K562 (cell line): ENCODE results near the gene KCNN3. TPM values are rescaled to one million over a fixed set of nuclear protein-coding genes. Genes with fewer than 3 reads are reported as not detected.

ENCODE experiments used
- ATAC-seq: fragments of 200-7000 bp; cut with Tn5 transposase; 3 replicates; pipeline ENCODE4 v1.9.1; 2020; ENCODE audit warnings: moderate library complexity
- BruUV-seq: library from RNA; stranded (reverse); fragments of 400-500 nt; replicated peaks from 2 replicates; lab custom pipeline; 2021; lab: Mats Ljungman, UMichigan
- CTCF ChIA-PET: fragments of 300-600 bp; formaldehyde crosslinking; extraction: SDS; loops from one replicate; lab custom pipeline; 2021; ENCODE audit warnings: low intra/inter-chr PET ratio; lab: Yijun Ruan, JAX
- POLR2A ChIA-PET: fragments of 300-600, 350-650 bp; sonication (Branson Sonifier 250); formaldehyde crosslinking; extraction: SDS; loops from one replicate; lab custom pipeline; 2021; ENCODE audit warnings: antibody characterized with exemption, inconsistent platforms; lab: Yijun Ruan, JAX
- DNase-seq, 4 experiments: peaks; one replicate each; pipeline versions ENCODE4 v3.0.0 to v3.0.0-alpha.2; 2011 to 2018; ENCODE audit warnings: low spot score in 3 of 4, mixed read lengths in 3 of 4; ENCODE audit errors: extremely low read depth in 1 of 4
- FAIRE-seq: peaks from 2 replicates; lab custom pipeline; 2011; peaks lifted over from hg19 to GRCh38; lab: Jason Lieb, UNC
- H2AFZ ChIP-seq: 2 replicates; pipeline ENCODE4 v1.6.0; 2011; ENCODE audit warnings: low read depth, low read length, control low read depth, inconsistent platforms
- H3K27ac ChIP-seq: fragments of 200-600 bp; 3 replicates; pipeline ENCODE4 v1.8.0; 2011; ENCODE audit warnings: low read depth, mild to moderate bottlenecking, control low read depth, inconsistent platforms, low read length, moderate library complexity, mixed read lengths; ENCODE audit errors: extremely low read depth
- H3K27me3 ChIP-seq, 2 experiments: fragments of 300-600 bp in 1 of 2; 2 replicates in 1 of 2; 3 replicates in 1 of 2; pipeline versions ENCODE4 v1.6.0 to v1.8.0; 2011; ENCODE audit warnings: inconsistent platforms in 2 of 2, low read length in 2 of 2, mild to moderate bottlenecking in 1 of 2, mixed read lengths in 1 of 2, moderate library complexity in 1 of 2; ENCODE audit not compliant: control insufficient read depth in 2 of 2, insufficient read depth in 2 of 2
- H3K36me3 ChIP-seq: fragments of 300-600 bp; 3 replicates; pipeline ENCODE4 v1.8.0; 2011; ENCODE audit warnings: mild to moderate bottlenecking, low read length, inconsistent platforms; ENCODE audit not compliant: control insufficient read depth, insufficient read depth
- H3K4me1 ChIP-seq, 2 experiments: fragments of 200-600 bp in 1 of 2; replicated peaks in 1 of 2; 2 replicates in 1 of 2; 3 replicates in 1 of 2; pipeline versions ENCODE4 v1.5.1 to v1.8.0; 2011; ENCODE audit warnings: inconsistent platforms in 2 of 2, low read length in 2 of 2, mild to moderate bottlenecking in 1 of 2, mixed read lengths in 1 of 2, moderate library complexity in 1 of 2; ENCODE audit not compliant: control insufficient read depth in 2 of 2, insufficient read depth in 2 of 2
- H3K4me2 ChIP-seq: 2 replicates; pipeline ENCODE4 v1.6.1; 2011; ENCODE audit warnings: low read length, control low read depth, inconsistent platforms, mixed read lengths; ENCODE audit not compliant: insufficient read depth
- H3K4me3 ChIP-seq: fragments of 200-600 bp; sonication (generic), shearing (Covaris generic); 2 replicates; pipeline ENCODE4 v1.5.1; 2016; ENCODE audit warnings: control low read depth, inconsistent platforms
- H3K79me2 ChIP-seq: fragments of 200-600 bp; 3 replicates; pipeline ENCODE4 v1.8.0; 2011; ENCODE audit warnings: low read length, inconsistent platforms; ENCODE audit not compliant: control insufficient read depth, insufficient read depth
- H3K9ac ChIP-seq, 2 experiments: 2 replicates each; pipeline versions ENCODE4 v1.6.0 to v1.6.1; 2011; ENCODE audit warnings: low read depth in 2 of 2, low read length in 2 of 2, control low read depth in 1 of 2, inconsistent platforms in 1 of 2, mild to moderate bottlenecking in 1 of 2, mixed read lengths in 1 of 2; ENCODE audit not compliant: insufficient read depth in 1 of 2
- H3K9me1 ChIP-seq: one replicate; pipeline ENCODE4 v1.6.0; 2011; ENCODE audit warnings: inconsistent platforms, mild to moderate bottlenecking, low read length, moderate library complexity; ENCODE audit not compliant: control insufficient read depth, insufficient read depth
- H3K9me3 ChIP-seq: replicated peaks from 2 replicates; pipeline ENCODE4 v1.5.1; 2011; ENCODE audit warnings: low read depth, low read length, inconsistent platforms; ENCODE audit not compliant: control insufficient read depth, insufficient read depth
- H4K20me1 ChIP-seq: replicated peaks from 2 replicates; pipeline ENCODE4 v1.6.1; 2011; ENCODE audit warnings: low read length, inconsistent platforms, mixed read lengths; ENCODE audit not compliant: control insufficient read depth, insufficient read depth
- CBX5 ChIP-seq: IDR thresholded peaks from 2 replicates; pipeline ENCODE4 v1.6.1; 2014; ENCODE audit warnings: low read depth, borderline replicate concordance
- CHD2 ChIP-seq: IDR thresholded peaks from 2 replicates; pipeline ENCODE4 v1.6.1; 2011; ENCODE audit warnings: low read depth, low read length
- HEY1 ChIP-seq: fragments of 250-450 bp; sonication (Bioruptor Pico); IDR thresholded peaks from 2 replicates; pipeline ENCODE4 v1.5.0; 2020; ENCODE audit warnings: mild to moderate bottlenecking, moderate library complexity, borderline replicate concordance
- MAFG ChIP-seq: fragments of 450-650 bp; conservative IDR thresholded peaks from 2 replicates; pipeline ENCODE4 v1.6.1; 2016; ENCODE audit warnings: missing genetic modification characterization, missing compliant biosample characterization
- MEF2D ChIP-seq: conservative IDR thresholded peaks from 2 replicates; pipeline ENCODE4 v1.6.1; 2016; ENCODE audit warnings: low read depth, missing genetic modification characterization, missing compliant biosample characterization
- PRMT5 ChIP-seq: sonication (generic); formaldehyde crosslinking; IDR thresholded peaks from 2 replicates; pipeline ENCODE4 v1.5.0; 2020; ENCODE audit warnings: missing genetic modification reagents
- SRSF9 ChIP-seq: fragments of 200-400 bp; formaldehyde crosslinking; IDR thresholded peaks from 2 replicates; pipeline ENCODE4 v1.6.1; 2017; ENCODE audit warnings: low read depth, low read length, borderline replicate concordance
- U2AF2 ChIP-seq: fragments of 200-400 bp; formaldehyde crosslinking; optimal IDR thresholded peaks from 2 replicates; pipeline ENCODE3; 2017; ENCODE audit warnings: low read depth, mild to moderate bottlenecking, low read length
- ZNF143 ChIP-seq: sonication (generic); formaldehyde crosslinking; IDR thresholded peaks from 2 replicates; pipeline ENCODE4 v1.9.0; 2022; ENCODE audit warnings: mild to moderate bottlenecking, missing genetic modification reagents
- ZNF318 ChIP-seq, 2 experiments: fragments of 450-650 bp; IDR thresholded peaks; 2 replicates each; pipeline ENCODE4 v1.6.1; 2016; ENCODE audit warnings: mild to moderate bottlenecking in 2 of 2, borderline replicate concordance in 1 of 2, low read depth in 1 of 2, moderate library complexity in 1 of 2
- WGBS: fragments of 100-300 bp; shearing (Covaris generic); methylation state at CpG from one replicate; pipeline ENCODE4 v1.1.6; 2016; ENCODE audit warnings: low coverage, mixed read lengths; ENCODE audit not compliant: insufficient coverage; ENCODE audit errors: missing lambda C conversion rate; 5-methylcytosine and 5-hydroxymethylcytosine counted together
- in situ Hi-C: fragments of 300-500 bp; cut with MboI; formaldehyde crosslinking; loops from 4 replicates; pipeline ENCODE4 v1.15.0; 2018; ENCODE audit warnings: inconsistent platforms, mixed read lengths
- intact Hi-C: fragments of 100-400 bp; cut with micrococcal nuclease; formaldehyde crosslinking; loops from 2 replicates; pipeline ENCODE4 v1.14.2; 2022
- polyA plus RNA-seq, 8 experiments: library from polyadenylated mRNA; depleted of rRNA in 4 of 8; stranded (reverse) in 5 of 8; unstranded in 3 of 8; fragments of >200 nt; fragmentation: Nextera tagmentation in 2 of 8; fragmentation: Illumina TruSeq in 1 of 8; extraction: Ambion mirVana in 2 of 8; extraction: Trizol in 1 of 8; gene quantifications; 2 replicates each; pipeline versions ENCODE4 v1.2.1 to v1.2.3, GENCODE V29; 2011 to 2014; ENCODE audit warnings: inconsistent platforms in 1 of 8, missing spikeins in 1 of 8
- total RNA-seq, 7 experiments: library from RNA; depleted of rRNA in 6 of 7; stranded (reverse); fragments of >200 nt in 6 of 7; fragmentation: Illumina TruSeq in 2 of 7; extraction: Trizol in 2 of 7; gene quantifications; 2 replicates each; pipeline versions ENCODE4 v1.2.1 to v1.2.3, GENCODE V29; 2011 to 2021; ENCODE audit warnings: low replicate concordance in 1 of 7
- TF ChIP-seq, protein P1 (sequence below): IDR thresholded peaks from 2 replicates; pipeline ENCODE4 v1.6.1; 2011; ENCODE audit not compliant: insufficient read length; ENCODE audit errors: extremely low read depth
- TF ChIP-seq, protein P2 (sequence below): fragments of 250-450 bp; sonication (Bioruptor Pico); IDR thresholded peaks from 2 replicates; pipeline ENCODE4 v1.8.0; 2022; ENCODE audit warnings: inconsistent platforms, mild to moderate bottlenecking, moderate library complexity, borderline replicate concordance

Gene KCNN3
- total and polyA plus RNA-seq, 9 of the 15 experiments (the other 6 are each of a cell fraction or from before 2014, with no cell fraction given) = 0.02 to 0.03 TPM; not detected in 7

DNA sequence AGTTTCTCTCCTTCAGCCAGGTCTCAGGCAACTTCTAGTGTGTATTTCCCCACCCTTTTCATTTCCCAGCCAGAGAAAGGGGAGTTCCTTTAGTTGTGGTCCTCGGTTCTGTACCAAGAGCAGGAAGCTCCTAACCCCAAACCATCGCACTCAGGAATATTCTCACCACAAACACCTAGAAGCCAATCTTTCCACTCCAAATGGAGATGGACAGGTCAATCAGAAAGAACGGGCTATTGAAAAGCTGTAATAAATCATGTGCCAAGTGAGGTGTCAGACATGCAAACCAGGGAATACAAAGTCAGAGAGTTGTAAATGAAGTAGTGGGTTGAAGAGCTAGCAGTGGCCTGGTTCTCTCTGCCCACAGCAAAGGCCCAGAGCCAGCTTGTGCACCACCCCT is 77.2 kb downstream of the KCNN3 start:
- no peak overlapping the region for H3K27ac ChIP-seq
- no peaks in the 10 kb centered on the region for H3K9me3 ChIP-seq
- H3K27me3 ChIP-seq = peaks cover 35 to 74% of the 10 kb centered on the region in 2 experiments
- H3K4me2 ChIP-seq = no peak overlapping the region
- H3K4me1 ChIP-seq = no peaks in the 10 kb centered on the region
- no peaks in the 10 kb centered on the region for H3K36me3 ChIP-seq
- 0 out of 2 replicates have a peak, but pooled peaks cover 1% of the 10 kb centered on the region for H4K20me1 ChIP-seq
- no peaks in the 10 kb centered on the region for H3K79me2 ChIP-seq
- in situ Hi-C loops = no loop called here
- FAIRE-seq = no peak
- no peak overlapping the region for H2AFZ ChIP-seq
- ATAC-seq = no peak
- 0% methylated on average over 3 of the region's 3 CpGs for WGBS
- ChIA-PET POLR2A (no interaction called here), CTCF (no interaction called here)
- DNase-seq = no peak
- no TSS peak for BruUV-seq
- H3K4me3 ChIP-seq = no peak overlapping the region
- H3K9ac ChIP-seq = no peak overlapping the region
- H3K9me1 ChIP-seq = peaks cover 4% of the 10 kb centered on the region
- intact Hi-C loops = no loop called here
- TF ChIP-seq MAFG (tag) (no peak), ZNF143 (CRISPR knock-in tag) (no peak), MEF2D (tag) (no peak), U2AF2 (no peak), CBX5 (no peak), SRSF9 (no peak), CHD2 (no peak), HEY1 (CRISPR knock-in tag) (no peak), PRMT5 (CRISPR knock-in tag) (no peak), ZNF318 (IDR thresholded peaks at IDR 0.05; ENCODE audit: borderline replicate concordance in 1 of 2, low read depth in 1 of 2) (no peak)
- TF ChIP-seq, protein P1, sequence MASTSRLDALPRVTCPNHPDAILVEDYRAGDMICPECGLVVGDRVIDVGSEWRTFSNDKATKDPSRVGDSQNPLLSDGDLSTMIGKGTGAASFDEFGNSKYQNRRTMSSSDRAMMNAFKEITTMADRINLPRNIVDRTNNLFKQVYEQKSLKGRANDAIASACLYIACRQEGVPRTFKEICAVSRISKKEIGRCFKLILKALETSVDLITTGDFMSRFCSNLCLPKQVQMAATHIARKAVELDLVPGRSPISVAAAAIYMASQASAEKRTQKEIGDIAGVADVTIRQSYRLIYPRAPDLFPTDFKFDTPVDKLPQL = no peak
- TF ChIP-seq, protein P2, sequence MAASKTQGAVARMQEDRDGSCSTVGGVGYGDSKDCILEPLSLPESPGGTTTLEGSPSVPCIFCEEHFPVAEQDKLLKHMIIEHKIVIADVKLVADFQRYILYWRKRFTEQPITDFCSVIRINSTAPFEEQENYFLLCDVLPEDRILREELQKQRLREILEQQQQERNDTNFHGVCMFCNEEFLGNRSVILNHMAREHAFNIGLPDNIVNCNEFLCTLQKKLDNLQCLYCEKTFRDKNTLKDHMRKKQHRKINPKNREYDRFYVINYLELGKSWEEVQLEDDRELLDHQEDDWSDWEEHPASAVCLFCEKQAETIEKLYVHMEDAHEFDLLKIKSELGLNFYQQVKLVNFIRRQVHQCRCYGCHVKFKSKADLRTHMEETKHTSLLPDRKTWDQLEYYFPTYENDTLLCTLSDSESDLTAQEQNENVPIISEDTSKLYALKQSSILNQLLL (CRISPR knock-in tag) = no peak
